ENCODE data around the gene ZNF324. TPM values are rescaled to one million over a fixed set of nuclear protein-coding genes. Genes with fewer than 3 reads are reported as not detected.
A peak's percentile ranks its signal among the peaks of the same experiment; 100 is the strongest.

The ZNF324 gene
- total and polyA plus RNA-seq, 2 of the 13 experiments (the other 11 are each of a cell fraction or from before 2014, with no cell fraction given) = 1.1 to 4.7 TPM

- DNase-seq (ENCODE audit: low spot score) = peak; percentile 90
- POLR2A ChIA-PET = interaction anchor here (0.8 to 4.1 kb wide), 25 partner anchors 9 to 336 kb away, joined by 3 to 59 read pairs (median 5); partner anchors contain the start of genes CHMP2A, MZF1, SLC27A5 and TRIM28
- H2AFZ ChIP-seq (ENCODE audit: low read length) = no peak within 1 kb of the TSS
- BruUV-seq (replicated peaks) = TSS peak; percentile 65
- H4K20me1 ChIP-seq (ENCODE audit: insufficient read depth, low read length) = no peaks in the 10 kb centered on the region
- peak within 1 kb of the TSS; percentile 93 for H3K4me2 ChIP-seq (ENCODE audit: low read depth, low read length)
- peak within 1 kb of the TSS; percentile 88 for H3K27ac ChIP-seq (ENCODE audit: extremely low read length, insufficient read depth, low read length)
- no peaks in the 10 kb centered on the region; a peak in 1 of 5 replicates for H3K27me3 ChIP-seq (ENCODE audit: control insufficient read depth in 1 of 2, insufficient read depth in 2 of 2, low read length in 2 of 2)
- FAIRE-seq = peak; percentile 85
- H3K4me3 ChIP-seq (replicated peaks in 1 of 3; ENCODE audit: insufficient read depth in 1 of 3, low read depth in 2 of 3, low read length in 3 of 3) = peak within 1 kb of the TSS; percentile 78 to 94 (median 90)
- no CpG with 5 or more reads among the region's 87 CpGs for WGBS (ENCODE audit: low lambda C conversion rate)
- H3K79me2 ChIP-seq (ENCODE audit: insufficient read depth, low read length) = peaks cover 21% of the 10 kb centered on the region
- ATAC-seq = peak; percentile 84
- CTCF ChIA-PET (ENCODE audit: low intra/inter-chr PET ratio, low total read pairs) = interaction anchor here (1.0 kb wide), 1 partner anchor 190 kb away, joined by 4 read pairs; no protein-coding TSS in a partner anchor
- peaks cover 28% of the 10 kb centered on the region for H3K4me1 ChIP-seq (ENCODE audit: insufficient read depth, low read length)
- intact Hi-C loops (cut with micrococcal nuclease; ENCODE audit: unreplicated experiment) = loop anchor here (2.0 to 5.0 kb wide), 3 partner anchors 21 to 192 kb away; partner anchors contain the start of genes ZNF324 and ZSCAN22
- peaks cover 5 to 6% of the 10 kb centered on the region in 2 experiments; a peak in 4 of 5 replicates for H3K36me3 ChIP-seq (replicated peaks in 1 of 2; ENCODE audit: control insufficient read depth in 1 of 2, insufficient read depth in 2 of 2, low read length in 2 of 2)
- H3K9ac ChIP-seq (ENCODE audit: insufficient read depth, low read depth, low read length) = peak within 1 kb of the TSS; percentile 89
- in situ Hi-C loops (cut with HindIII; ENCODE audit: extremely low pct_ligation_motif_present, low pct_unique_long_range_greater_than_20kb) = no loop called here
- H3K9me3 ChIP-seq (ENCODE audit: low read length) = no peaks in the 10 kb centered on the region
- TF ChIP-seq HES4 (CRISPR knock-in tag; IDR thresholded peaks at IDR 0.05; ENCODE audit: borderline replicate concordance) (0 out of 2 replicates have a peak, but pooled peaks have one; percentile 53), NFE2L2 (IDR thresholded peaks at IDR 0.05; ENCODE audit: low read length) (no peak), ZNF253 (CRISPR knock-in tag; IDR thresholded peaks at IDR 0.05; ENCODE audit: borderline replicate concordance) (no peak; the same call in 1 of the 2 replicates), ZBTB37 (CRISPR knock-in tag; IDR thresholded peaks at IDR 0.05) (peak; percentile 29; the same call in 1 of the 2 replicates), E2F5 (CRISPR knock-in tag; conservative IDR thresholded peaks at IDR 0.05) (peak; percentile 58), ZNF343 (CRISPR knock-in tag; IDR thresholded peaks at IDR 0.05) (peak; percentile 76; the same call in 1 of the 2 replicates), ISX (CRISPR knock-in tag; conservative IDR thresholded peaks at IDR 0.05) (0 out of 2 replicates have a peak, but pooled peaks have one; percentile 16), MTF2 (CRISPR knock-in tag; IDR thresholded peaks at IDR 0.05; ENCODE audit: borderline replicate concordance) (peak; percentile 89; the same call in 1 of the 2 replicates), GATA4 (IDR thresholded peaks at IDR 0.05; ENCODE audit: borderline replicate concordance, low read depth) (no peak), ZBTB46 (CRISPR knock-in tag; IDR thresholded peaks at IDR 0.05; ENCODE audit: borderline replicate concordance) (peak; percentile 74; the same call in 1 of the 2 replicates), ZSCAN30 (CRISPR knock-in tag; IDR thresholded peaks at IDR 0.05) (no peak), ZC3H4 (CRISPR knock-in tag; IDR thresholded peaks at IDR 0.05; ENCODE audit: borderline replicate concordance) (no peak; the same call in 1 of the 2 replicates), NCOA5 (CRISPR knock-in tag; IDR thresholded peaks at IDR 0.05) (no peak), MBNL3 (CRISPR knock-in tag; conservative IDR thresholded peaks at IDR 0.05) (no peak), FOXK2 (IDR thresholded peaks at IDR 0.05) (peak; percentile 75), PRDM4 (CRISPR knock-in tag; IDR thresholded peaks at IDR 0.05; ENCODE audit: borderline replicate concordance) (no peak)
Observed at GRCh38 chr19:58519355-58520256, 52.7 kb downstream of the ZNF324 start, which contains the start of gene ZBTB45. ZBTB45 (minus strand) TSS chr19:58519810; CDS start chr19:58517673, 2,137 bp downstream.
